Epidermal melanocyte (primary cell): ENCODE measurements around the gene SIRPB2.

Source experiments
- DNase-seq: peaks from one replicate; pipeline ENCODE4 v3.0.0; 2011; ENCODE audit warnings: low spot score; ENCODE audit not compliant: insufficient read length

The SIRPB2 gene

GRCh38 chr20:1471242-1471641, 20.0 kb downstream of the SIRPB2 start:
- DNase-seq, result no peak

DNA sequence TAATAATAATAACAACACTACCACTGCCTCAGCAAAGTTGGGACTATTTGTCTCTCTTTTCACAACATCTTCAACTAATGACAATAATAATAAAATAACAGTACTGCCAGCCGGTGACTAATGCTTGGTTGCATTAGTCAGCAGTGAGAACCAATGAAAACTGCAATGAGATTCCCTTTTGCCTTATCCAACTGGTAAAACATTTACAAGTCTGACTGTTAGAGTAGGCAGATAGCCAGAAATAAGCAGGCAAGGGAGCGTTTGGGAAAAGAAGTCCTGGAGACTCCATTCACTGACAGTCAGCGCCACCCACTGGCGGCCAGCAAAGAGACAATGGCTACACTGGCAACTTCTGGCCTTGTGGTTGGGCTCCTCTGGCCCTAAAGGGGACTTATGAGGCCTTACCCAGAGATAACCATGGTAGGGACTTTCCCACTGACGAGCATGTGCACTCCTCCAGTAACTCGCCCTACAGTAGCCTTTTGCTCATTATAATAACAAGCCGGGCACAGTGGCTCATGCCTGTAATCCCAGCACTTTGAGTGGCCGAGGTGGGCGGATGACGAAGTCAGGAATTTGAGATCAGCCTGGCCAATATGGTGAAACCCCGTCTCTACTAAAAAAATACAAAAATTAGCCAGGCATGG, 21.2 kb downstream of the SIRPB2 start:
- peak; percentile 60 for DNase-seq

GRCh38 chr20:1469306-1469905, 21.8 kb downstream of the SIRPB2 start:
- no peak for DNase-seq

DNA sequence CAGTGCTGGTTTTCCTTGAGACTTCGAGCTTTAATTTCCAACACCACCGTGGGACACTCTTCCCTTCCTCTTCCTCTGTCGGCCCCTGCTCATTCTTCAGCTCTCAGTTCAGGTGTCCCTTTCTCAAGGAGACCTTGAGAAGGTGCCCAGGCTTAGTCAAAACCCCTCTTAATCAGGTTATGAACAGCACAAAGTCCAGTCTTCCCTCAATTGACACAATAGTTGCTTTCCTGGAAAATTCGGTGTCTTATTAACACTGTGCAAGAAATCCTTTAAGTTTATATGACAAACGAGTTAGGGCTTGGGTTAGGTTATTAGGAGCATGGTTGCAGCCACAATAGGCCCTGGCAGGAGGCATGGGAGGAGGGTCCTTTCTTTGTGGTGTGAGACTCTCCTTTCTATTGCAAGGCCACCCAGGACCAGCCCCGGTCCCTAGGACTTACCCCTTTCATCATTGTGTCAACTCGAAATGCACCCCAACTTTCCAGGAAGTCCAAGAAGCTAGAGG, 23.0 kb downstream of the SIRPB2 start:
- DNase-seq, result no peak

- DNase-seq, result no peak
Measured at GRCh38 chr20:1467355-1468116, 23.7 kb downstream of the SIRPB2 start.

DNA sequence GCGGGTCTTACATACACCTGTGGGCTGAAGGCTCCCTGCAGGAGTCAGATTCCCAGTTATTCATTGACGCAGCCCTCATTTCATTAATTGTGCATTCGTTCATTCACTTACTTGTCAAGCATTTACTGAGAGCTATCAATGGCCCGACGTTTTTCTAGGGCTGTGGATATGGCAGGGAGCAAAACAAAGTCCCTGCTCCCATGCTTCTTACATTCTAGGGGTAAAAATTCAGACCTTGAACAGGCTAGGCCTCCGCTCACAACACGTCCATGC, 24.2 kb downstream of the SIRPB2 start:
- DNase-seq, result no peak

GRCh38 chr20:1466211-1467081, 24.8 kb downstream of the SIRPB2 start, which contains the start of gene NSFL1C:
Gene NSFL1C (minus strand): TSS chr20:1466849. CDS start chr20:1466824, 25 bp downstream.
- DNase-seq, result peak; percentile 85

DNA sequence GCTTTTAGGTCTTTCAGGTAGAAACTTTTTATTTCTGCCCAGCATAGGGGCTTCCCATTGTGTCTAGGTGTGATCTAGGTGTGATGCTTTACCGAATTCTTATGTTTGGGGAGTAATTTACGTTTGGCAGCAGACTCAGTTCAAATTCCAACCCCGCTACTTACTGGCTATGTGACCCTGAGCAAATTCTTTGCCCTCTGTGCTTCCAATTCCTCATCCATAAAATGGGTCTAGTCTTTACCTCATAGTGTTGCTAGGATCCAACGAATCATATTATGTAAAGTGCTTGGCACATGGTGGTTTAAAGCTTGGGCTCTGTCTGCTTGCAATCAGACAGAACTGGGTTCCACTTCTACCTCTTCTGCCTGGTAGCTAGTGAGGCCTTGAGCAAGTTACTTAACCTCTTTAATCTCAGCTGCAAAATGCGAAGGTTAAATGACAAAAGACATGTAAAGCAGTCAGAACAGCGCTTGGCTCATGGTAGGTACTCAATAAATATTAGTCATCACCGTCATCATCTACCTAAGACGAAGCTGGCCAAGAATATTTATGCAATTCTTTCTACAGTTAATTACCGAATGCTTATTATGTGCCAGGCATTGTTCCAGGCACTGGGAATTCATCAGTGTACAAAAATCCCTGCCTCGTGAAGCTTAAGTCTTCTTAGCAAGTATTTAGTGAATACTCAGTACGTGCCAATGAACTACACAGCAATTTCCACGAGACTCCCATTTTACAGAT, 25.6 kb downstream of the SIRPB2 start:
- no peak for DNase-seq

- DNase-seq, result no peak
Measured at GRCh38 chr20:1463971-1464570, 27.1 kb downstream of the SIRPB2 start.

GRCh38 chr20:1462834-1463233, 28.4 kb downstream of the SIRPB2 start:
- no peak for DNase-seq

DNA sequence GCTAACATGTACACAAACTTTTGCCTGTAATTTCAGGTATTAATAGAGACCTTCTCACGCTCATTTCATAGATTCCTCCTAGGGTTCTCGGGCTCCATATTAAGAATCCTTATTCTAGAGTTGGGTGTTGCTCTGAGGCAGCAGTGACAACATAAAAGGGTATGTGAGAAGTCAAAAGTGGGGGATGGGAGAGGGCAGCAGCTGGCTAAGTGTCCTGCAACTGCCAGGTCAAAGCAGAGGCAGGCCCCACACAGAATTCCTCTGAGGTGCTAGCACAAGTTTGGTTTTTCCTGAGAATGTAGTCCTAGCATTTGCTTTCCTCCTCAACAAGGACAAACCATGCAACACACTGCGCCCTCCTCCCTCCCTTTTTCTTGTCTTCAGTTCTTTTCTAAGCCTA, 29.2 kb downstream of the SIRPB2 start:
- no peak for DNase-seq

DNA sequence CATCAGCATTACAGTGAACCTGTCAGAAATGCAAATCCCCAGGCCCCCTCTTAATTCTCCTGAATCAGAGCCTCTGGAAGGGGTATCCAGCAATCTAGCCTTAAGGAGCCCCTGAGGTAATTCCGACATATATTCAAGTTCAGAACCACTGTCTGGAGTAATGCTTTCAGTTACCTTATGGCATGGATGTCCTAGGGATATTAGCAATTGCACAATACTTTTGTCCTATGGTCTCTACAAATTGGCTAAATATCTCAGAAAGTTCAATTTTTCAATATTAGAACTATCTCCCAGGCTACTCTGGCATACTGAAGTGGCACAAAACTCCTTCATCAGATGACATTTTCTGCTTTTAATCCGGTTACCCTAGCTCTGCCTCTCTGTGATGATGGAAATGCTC, 30.9 kb downstream of the SIRPB2 start:
- no peak for DNase-seq

DNA sequence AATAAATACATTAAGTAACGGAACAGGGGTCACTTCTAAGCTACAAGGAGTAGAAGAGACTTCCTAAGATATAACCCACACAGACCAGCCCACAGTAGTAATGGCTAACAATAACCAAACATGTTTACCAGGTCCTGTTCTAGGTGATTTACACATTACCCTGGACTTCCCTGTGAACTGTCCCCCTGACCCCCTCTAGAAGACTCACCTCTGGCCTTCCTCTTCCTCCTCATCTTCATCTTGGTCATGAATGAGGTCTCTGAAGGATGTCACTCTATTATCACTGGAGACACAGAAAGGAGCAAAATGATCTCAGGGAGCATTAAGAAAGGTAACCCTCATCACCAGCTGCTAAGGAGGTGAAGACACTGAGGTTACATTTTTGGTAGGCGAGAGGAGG, 33.2 kb downstream of the SIRPB2 start:
- DNase-seq, result no peak

DNA sequence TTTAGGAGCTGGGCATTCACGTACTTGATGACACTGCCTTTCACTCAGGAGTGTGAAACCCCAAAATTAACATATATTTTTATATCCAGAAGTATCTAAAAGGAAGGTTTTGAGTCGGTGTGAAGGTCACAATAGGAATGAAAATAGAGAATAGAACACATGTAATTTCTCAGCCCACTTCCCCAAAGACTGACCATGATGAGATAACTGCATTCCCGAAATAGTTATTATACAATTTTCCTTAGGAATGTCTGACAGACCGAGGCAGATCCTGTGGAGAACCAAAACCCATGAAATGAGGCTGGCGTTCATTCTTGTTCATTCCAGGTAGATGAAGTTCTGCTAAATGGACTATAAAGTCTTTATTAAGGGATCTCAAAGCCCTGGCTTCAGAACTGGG, 34.9 kb downstream of the SIRPB2 start:
- DNase-seq, result no peak

DNA sequence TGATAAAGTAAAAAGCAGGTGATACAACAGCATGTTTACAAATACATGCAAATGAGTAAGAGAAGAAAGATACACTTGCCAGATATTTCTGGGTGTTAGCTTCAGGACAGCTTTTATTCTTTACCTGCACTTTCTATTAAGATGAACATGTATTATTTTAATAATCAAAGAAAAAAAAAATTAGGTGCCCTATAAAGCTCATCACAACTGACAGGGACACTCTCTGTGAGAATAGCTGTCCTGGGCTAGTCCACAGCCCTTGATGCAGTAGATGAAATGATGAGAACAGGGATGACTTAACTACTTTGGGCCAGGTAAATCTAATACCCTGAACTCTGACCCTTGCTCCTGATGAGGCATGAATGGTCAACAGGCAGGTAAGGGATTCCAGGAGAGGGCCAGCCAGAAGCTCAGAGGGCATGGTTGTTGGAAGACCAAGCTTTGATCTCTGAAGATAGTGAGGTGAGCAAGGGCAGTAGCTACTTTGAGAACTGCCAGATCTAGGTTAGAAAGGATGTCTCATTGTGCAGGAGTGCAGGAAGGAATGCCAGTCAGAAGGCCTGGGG, 40.2 kb downstream of the SIRPB2 start:
- no peak for DNase-seq

DNA sequence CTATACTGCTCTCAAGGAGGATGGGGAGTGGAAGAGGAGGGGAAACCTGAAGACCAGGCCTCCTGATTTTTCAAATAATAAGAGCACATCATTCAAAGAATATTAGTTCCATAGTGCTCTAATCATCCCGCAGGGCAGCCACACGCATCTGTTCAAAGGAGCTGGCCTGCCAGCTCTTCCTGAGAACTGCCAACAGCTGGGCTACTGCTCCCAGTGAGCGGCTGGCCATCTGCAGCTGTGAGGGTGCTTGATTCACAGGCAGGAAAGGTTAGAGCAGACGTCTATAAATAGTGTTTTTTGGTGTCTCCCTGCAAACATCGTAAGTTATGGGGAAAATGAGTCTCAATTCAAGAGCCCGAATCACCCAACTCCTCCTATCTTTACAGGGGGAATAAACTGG, 41.9 kb downstream of the SIRPB2 start:
- DNase-seq, result no peak

GRCh38 chr20:1448081-1448620, 43.1 kb downstream of the SIRPB2 start:
- no peak for DNase-seq

GRCh38 chr20:1446536-1446935, 44.7 kb downstream of the SIRPB2 start:
- DNase-seq, result no peak

DNA sequence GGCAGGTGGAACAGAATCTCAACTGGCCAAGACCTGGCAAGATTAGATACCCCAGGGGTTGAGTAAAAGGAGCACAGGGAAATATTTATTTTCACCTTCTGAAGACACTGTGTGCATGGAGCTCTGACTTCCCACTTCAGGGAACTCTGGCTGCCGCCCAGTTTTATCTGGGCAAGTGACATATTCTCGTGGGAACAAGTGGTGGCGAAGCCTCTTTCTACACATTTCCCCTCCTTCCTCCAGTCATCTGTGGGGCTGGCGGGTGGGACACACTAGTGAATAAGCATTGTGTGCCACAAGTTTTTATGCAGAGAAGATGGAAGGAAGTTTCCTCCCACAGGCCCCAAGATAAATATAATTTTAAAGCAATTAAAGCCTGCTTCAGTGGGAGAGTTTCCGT, 48.1 kb downstream of the SIRPB2 start:
- no peak for DNase-seq

- DNase-seq, result no peak
Measured at GRCh38 chr20:1442304-1442703, 48.9 kb downstream of the SIRPB2 start.
